ENCODE results near the gene ABCA7. TPM values are rescaled to one million over a fixed set of nuclear protein-coding genes. Genes with fewer than 3 reads are reported as not detected.

Gene ABCA7
- total RNA-seq, 4 donors from 2014 or later = 6.0 to 20.0 (median 15.0) TPM

GRCh38 chr19:1046117-1046626, 6.3 kb downstream of the ABCA7 start:
- H3K36me3 ChIP-seq = peaks cover 0 to 12% of the 10 kb centered on the region in 2 donors
- DNase-seq (no peak), ATAC-seq (no peak)
- H3K27me3 ChIP-seq = no peaks in the 10 kb centered on the region
- H3K4me3 ChIP-seq = no peak overlapping the region
- no peak for TF ChIP-seq POLR2A (IDR thresholded peaks at IDR 0.05)
- TF ChIP-seq CTCF (IDR thresholded peaks at IDR 0.05 in 4 of 5, conservative IDR thresholded peaks at IDR 0.05 in 1 of 5) = no peak
- no peak overlapping the region for H3K27ac ChIP-seq
- intact Hi-C loops (cut with DNase I; ENCODE audit: low total_unique reads) (no loop called here), in situ Hi-C loops (cut with MboI; ENCODE audit: low sequenced_read_pairs in 4 of 4) (no loop called here)
- no peaks in the 10 kb centered on the region for H3K9me3 ChIP-seq
- peaks cover 13 to 14% of the 10 kb centered on the region in 2 donors for H3K4me1 ChIP-seq

- Histone ChIP-seq H3K27ac (no peak overlapping the region), H3K9me3 (no peaks in the 10 kb centered on the region), H3K4me3 (no peak overlapping the region), H3K36me3 (peaks cover 0 to 12% of the 10 kb centered on the region in 2 donors), H3K4me1 (peaks cover 4 to 7% of the 10 kb centered on the region in 2 donors), H3K27me3 (no peaks in the 10 kb centered on the region)
- no peak for ATAC-seq
- DNase-seq = no peak
- intact Hi-C loops (cut with DNase I; ENCODE audit: low total_unique reads) = no loop called here
- in situ Hi-C loops (cut with MboI; ENCODE audit: low sequenced_read_pairs in 4 of 4) = no loop called here
- TF ChIP-seq POLR2A (IDR thresholded peaks at IDR 0.05) = no peak
- no peak for TF ChIP-seq CTCF (IDR thresholded peaks at IDR 0.05 in 4 of 5, conservative IDR thresholded peaks at IDR 0.05 in 1 of 5)
Observed at GRCh38 chr19:1046836-1047695, 7.2 kb downstream of the ABCA7 start.

GRCh38 chr19:1047696-1048147, 7.8 kb downstream of the ABCA7 start:
- DNase-seq (no peak), ATAC-seq (no peak)
- H3K4me1 ChIP-seq = peaks cover 0 to 1% of the 10 kb centered on the region in 2 donors
- in situ Hi-C loops (cut with MboI; ENCODE audit: low sequenced_read_pairs in 4 of 4) (no loop called here), intact Hi-C loops (cut with DNase I; ENCODE audit: low total_unique reads) (no loop called here)
- no peaks in the 10 kb centered on the region for H3K27me3 ChIP-seq
- H3K9me3 ChIP-seq = no peaks in the 10 kb centered on the region
- no peak overlapping the region for H3K4me3 ChIP-seq
- peaks cover 0 to 12% of the 10 kb centered on the region in 2 donors for H3K36me3 ChIP-seq
- H3K27ac ChIP-seq = no peak overlapping the region
- TF ChIP-seq CTCF (IDR thresholded peaks at IDR 0.05 in 4 of 5, conservative IDR thresholded peaks at IDR 0.05 in 1 of 5) (no peak), POLR2A (IDR thresholded peaks at IDR 0.05) (no peak)

- ATAC-seq (no peak), DNase-seq (no peak)
- H3K9me3 ChIP-seq = no peaks in the 10 kb centered on the region
- H3K27me3 ChIP-seq = no peaks in the 10 kb centered on the region
- no peak overlapping the region for H3K4me3 ChIP-seq
- peaks cover 0 to 15% of the 10 kb centered on the region in 2 donors for H3K36me3 ChIP-seq
- TF ChIP-seq CTCF (IDR thresholded peaks at IDR 0.05 in 4 of 5, conservative IDR thresholded peaks at IDR 0.05 in 1 of 5) (no peak), POLR2A (IDR thresholded peaks at IDR 0.05) (no peak)
- intact Hi-C loops (cut with DNase I; ENCODE audit: low total_unique reads) = no loop called here
- in situ Hi-C loops (cut with MboI; ENCODE audit: low sequenced_read_pairs in 4 of 4) = no loop called here
- H3K4me1 ChIP-seq = no peaks in the 10 kb centered on the region
- no peak overlapping the region for H3K27ac ChIP-seq
Observed at GRCh38 chr19:1049106-1049505, 9.2 kb downstream of the ABCA7 start.
